GM18498 (cell line): ENCODE data around the gene MAP4K5.

Experiments
- ATAC-seq: cut with Tn5 transposase; IDR thresholded peaks from one replicate; pipeline ENCODE4 v1.9.1; 2021; ENCODE audit warnings: mild to moderate bottlenecking, moderate library complexity; ENCODE audit not compliant: unreplicated experiment

The MAP4K5 gene

DNA sequence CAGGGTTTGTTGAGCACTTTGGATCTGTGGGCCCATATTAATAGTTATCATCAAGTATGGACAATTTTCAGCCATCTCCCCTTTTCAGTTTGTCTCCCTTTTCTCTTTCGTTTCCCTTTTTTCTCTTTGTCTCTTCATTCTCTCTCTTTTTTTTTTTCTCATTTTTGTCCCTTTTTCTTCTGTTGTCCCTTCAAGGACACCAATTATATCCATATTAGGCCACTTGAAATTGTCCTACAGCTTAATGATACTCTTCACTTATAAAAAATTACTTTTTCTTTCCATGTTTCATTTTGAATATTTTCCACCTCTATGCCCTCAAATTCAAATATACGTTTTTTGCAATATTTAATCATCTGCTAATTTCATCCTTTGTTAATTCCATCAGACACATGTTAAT lies 53.3 kb downstream of the MAP4K5 start:
- no peak for ATAC-seq

DNA sequence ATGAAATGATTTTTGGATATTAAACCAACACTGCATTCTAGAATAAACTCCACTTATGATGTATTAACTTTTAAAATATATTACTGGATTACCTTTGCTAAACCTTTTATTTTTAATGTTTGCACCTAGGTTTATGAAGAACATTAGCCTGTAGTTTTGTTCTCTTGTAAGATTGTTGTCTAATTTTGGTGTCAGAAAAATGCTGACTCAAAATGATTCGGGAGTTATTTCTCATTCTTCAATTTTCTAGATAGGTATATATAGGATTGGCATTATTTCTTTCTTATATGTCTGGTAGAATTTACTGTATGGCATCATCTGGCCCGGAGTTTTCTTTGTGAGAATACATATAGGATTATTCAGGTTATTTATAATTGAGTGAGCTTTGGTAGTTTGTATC lies 54.6 kb downstream of the MAP4K5 start:
- ATAC-seq: no peak

DNA sequence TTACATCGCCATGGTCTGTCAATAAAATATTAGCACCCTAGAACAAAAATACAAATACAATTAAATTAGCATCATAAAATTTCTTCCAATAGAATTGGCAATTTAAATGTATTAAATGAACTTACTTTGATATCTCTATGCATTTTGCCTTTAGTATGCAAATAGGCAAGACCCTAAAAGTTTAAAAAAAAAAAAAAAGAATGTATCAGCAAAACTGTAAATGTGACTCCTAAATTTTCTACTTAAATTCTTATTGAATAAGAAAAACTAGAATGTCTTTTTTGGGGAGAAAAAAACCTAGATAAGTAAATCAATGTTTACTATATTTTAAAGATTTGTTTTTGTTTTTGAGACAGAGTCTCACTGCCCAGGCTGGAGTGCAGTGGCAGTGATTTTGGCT lies 56.2 kb downstream of the MAP4K5 start:
- ATAC-seq: no peak

GRCh38 chr14:50475460-50475859 lies 56.9 kb downstream of the MAP4K5 start:
- ATAC-seq: no peak

DNA sequence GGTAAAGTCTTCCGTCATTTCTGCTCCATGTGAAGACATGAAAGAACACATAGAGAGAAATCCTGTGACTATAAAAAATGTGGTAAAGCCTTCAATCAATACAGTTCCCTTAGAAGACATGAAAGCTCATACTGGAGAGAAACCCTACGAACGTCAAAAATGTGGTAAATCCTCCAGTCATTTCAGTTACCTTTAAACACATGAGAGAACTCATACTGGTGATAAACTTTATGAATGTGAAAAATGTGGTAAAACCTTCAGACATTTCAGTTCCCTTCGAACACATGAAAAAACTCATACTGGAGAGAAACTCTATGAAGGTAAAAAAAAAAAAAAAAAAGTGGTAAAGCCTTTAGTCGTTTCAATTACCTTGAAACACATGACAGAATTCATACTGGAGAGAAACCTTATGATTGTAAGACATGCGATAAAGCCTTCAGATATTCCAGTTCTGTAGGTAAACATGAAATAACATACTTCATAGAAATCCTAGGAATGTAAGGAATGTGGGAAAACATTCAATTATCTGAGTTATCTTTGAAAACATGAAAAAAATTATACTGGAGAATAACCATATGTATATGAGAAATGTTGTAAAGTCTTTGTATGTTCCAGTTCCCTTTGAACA lies 60.4 kb downstream of the MAP4K5 start:
- ATAC-seq: no peak

DNA sequence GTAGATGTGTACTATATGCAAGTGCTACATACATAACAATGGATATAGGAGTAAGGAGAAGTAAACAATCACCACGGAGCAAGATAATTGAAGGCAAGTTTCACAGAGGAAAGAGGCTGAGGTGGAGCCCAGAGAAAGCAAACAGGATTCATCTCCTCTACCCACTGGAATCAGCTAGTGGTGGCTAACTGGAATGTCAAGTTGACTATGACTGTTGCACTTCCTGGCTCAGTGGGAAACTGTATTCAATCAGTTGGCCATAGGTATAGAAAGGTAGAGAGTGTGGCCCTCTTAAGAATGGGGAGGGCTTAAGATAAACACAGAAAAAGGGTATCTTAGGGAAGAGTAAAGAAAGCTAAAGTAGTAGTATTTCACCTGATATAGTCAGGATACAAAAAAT lies 62.4 kb downstream of the MAP4K5 start:
- ATAC-seq: no peak

- ATAC-seq: no peak
Observed at GRCh38 chr14:50462111-50462510, 70.3 kb downstream of the MAP4K5 start.

DNA sequence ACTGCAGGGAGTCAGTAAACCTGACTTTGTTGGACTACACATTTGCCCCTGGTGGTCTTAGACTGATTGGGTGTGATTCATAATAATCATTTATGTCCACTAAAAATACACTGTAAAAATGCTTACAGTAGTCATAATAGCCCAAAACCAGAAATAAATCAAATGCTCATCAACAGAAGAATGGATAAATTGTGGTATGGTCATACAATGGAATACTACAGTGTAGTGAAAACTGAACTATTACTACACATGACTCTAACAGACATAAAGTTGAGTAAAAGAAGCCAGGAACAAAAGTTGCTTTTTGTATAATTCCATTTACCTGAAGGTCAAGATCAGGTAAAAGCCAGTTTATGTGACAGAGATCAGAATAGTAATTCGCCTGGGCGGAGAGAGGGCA lies 78.5 kb downstream of the MAP4K5 start:
- no peak for ATAC-seq

GRCh38 chr14:50452979-50453705 lies 79.2 kb downstream of the MAP4K5 start:
- no peak for ATAC-seq

DNA sequence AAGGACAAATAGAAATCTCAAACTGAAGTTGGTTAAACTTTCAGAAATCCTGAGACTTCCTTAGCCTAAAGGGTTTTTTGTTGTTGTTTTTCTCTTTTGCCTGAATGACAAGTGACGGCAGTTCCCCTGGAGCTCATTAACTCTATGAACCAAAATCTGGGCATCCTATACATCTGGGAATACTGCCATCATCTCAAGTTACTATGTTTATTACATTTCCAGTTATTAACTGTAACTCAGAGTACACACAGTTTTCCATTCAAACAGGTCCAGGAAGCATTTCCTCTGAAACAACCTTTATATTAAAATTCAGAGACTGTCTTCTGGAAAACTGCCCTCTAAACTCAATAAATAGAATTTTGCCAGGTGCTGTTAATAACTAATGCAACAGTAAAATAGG lies 80.1 kb downstream of the MAP4K5 start:
- ATAC-seq: no peak

- no peak for ATAC-seq
Observed at GRCh38 chr14:50451854-50452253, 80.5 kb downstream of the MAP4K5 start.

DNA sequence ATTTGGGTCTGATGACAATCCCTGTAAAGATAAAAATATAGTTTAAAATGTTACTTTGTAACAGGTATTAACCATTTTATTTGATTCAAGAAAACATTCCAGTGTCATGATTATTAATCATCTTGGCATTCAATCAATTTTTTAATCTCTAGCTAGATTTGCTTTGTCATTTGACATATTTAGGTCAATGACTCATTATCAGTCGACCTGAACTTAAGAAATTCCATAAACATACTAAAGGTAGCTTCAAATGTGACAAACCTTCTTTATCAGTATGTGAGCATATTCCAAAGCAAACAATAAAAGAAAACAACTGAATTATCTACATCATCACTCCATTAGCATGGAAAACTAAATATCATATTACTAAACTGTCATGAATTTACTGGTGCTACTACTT lies 84.9 kb downstream of the MAP4K5 start:
- ATAC-seq: no peak

DNA sequence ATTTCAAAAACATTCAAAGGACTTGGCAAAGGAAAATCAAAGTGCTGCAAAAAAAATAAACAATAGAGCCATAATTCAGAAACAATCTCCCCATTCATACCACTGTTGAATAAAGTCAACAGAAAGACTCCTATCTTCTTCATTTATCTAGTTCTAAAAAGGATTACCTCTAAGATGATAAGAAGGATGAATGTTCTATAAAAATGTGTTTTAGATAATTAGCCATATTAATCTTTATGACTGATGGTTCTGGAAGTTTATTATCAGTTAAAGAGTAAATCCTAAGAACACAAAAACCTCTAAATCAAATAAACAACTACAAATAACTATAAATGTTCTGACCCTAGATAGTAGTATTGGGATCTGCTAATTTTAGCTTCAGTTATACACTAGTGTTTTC lies 97.8 kb downstream of the MAP4K5 start:
- ATAC-seq: no peak

GRCh38 chr14:50432131-50432530 lies 100.2 kb downstream of the MAP4K5 start:
- ATAC-seq: no peak

DNA sequence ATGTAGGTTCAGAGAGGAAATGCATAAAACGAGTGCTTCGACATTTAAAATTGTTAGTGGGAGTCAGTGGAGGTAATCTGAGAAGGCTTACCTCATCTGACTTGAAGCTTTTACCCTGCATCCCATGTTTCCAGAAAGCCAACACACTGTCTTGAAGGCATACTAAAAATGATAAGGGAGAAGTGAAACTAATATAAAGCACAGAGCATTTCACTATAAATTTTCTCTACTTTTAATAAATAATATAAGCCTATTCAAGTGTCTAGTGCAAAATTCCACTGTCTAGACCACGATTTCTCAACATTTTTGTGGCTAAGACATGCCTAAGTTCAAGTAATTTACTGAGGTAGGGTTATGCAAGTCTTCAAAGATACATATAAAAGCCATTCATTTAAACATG lies 106.6 kb downstream of the MAP4K5 start:
- no peak for ATAC-seq

DNA sequence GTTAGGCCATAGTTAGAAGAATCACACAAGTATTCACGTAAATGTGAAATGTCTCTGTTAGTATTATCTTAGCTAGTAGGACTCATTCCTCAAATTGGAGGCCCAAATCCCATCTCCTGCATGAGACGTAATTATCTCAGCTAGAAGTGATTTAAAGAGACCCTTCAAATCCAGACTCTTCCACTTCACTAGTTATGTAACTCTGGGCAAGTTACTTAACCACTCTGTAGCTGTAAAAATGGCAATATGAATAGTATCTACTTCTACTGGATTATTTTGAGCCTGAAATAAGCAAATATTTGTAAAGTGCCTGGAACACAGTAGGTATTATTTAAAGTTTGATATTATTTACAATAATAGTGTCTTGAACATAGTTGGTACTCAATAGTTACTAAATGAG lies 107.3 kb downstream of the MAP4K5 start:
- no peak for ATAC-seq

DNA sequence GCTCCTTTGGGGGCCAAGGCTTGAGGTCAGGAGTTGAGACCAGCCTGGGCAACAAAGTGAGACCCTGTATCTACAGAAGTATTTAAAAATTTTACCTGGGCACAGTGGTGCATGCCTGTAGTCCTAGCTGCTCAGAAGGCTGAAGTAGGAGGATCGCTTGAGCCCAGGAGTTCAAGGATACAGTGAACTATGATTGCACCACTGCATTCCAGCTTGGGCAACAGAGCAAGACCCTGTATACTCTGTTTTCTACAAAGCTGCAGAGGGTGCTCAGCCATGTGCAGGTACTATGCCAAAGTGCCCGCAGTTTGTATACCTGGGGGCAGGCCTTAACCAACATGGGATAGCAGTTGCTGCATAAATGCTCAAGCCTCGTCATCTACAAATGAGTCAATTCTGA lies 108.8 kb downstream of the MAP4K5 start:
- ATAC-seq: no peak

DNA sequence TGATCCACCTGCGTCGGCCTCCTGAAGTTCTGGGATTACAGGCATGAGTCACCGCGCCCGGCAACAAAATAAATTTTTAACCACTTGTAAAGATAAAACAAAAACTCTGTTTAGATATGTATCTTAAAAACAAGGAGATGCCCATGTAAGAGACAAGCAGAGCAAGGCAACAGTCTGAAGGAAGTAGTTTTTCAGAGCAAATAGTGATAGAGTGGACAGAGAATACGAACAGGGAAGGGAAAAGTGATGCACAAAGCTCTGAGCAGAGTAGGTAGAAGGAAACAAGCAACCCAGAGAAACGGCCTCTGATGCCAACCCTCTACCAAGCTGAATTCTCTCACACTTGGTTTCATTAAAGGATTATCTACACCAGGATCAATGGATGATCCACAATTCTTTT lies 110.9 kb downstream of the MAP4K5 start:
- no peak for ATAC-seq

- no peak for ATAC-seq
Observed at GRCh38 chr14:50417853-50418252, 114.5 kb downstream of the MAP4K5 start.

GRCh38 chr14:50410921-50411320 lies 121.4 kb downstream of the MAP4K5 start:
- ATAC-seq: no peak

DNA sequence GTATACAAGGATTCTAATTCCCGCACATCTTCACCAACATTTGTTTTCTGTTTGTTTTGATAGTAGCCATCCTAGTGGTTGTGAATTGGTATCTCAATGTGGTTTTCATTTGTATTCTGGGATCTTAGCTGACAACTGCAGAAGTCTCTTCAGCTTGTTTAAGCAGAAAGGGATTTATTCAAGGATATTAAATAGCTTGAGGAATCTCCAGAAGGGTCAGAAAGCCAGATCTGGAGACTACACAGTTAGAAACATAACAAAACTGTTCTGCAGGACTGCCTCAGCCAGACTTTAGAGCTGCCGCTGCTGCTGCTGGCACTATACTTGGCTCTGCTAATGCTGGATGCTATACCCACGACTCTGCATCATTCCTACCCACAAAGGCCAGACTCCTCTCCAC lies 122.3 kb downstream of the MAP4K5 start:
- ATAC-seq: no peak

- no peak for ATAC-seq
Observed at GRCh38 chr14:50407111-50407812, 125.1 kb downstream of the MAP4K5 start.
